OCI-LY7 (cell line): ENCODE results near the gene PTPRZ1. TPM values are rescaled to one million over a fixed set of nuclear protein-coding genes. Genes with fewer than 3 reads are reported as not detected.

Source experiments
- BruUV-seq: library from RNA; stranded (reverse); fragments of 400-500 nt; replicated peaks from 2 replicates; lab custom pipeline; 2021; lab: Mats Ljungman, UMichigan
- CTCF ChIA-PET: fragments of 300-600 bp; sonication (Branson Sonifier 250); formaldehyde crosslinking; loops from one replicate; lab custom pipeline; 2022; ENCODE audit warnings: antibody characterized with exemption; ENCODE audit not compliant: unreplicated experiment; lab: Charles Lee
- POLR2A ChIA-PET: fragments of 300-600 bp; sonication (Branson Sonifier 250); formaldehyde crosslinking; loops from one replicate; lab custom pipeline; 2022; ENCODE audit warnings: antibody characterized with exemption; lab: Charles Lee
- DNase-seq: peaks from one replicate; pipeline ENCODE4 v3.0.0-alpha.2; 2015; ENCODE audit warnings: low spot score
- H2AFZ ChIP-seq: fragments of 200-600 bp; sonication (generic), shearing (Covaris generic); 2 replicates; pipeline ENCODE4 v1.6.1; 2014; ENCODE audit warnings: mild to moderate bottlenecking, antibody characterized with exemption, low read length, moderate library complexity
- H3K27ac ChIP-seq: fragments of 200-600 bp; sonication (generic); 2 replicates; pipeline ENCODE4 v1.5.1; 2014; ENCODE audit warnings: mixed run types, low read depth, mild to moderate bottlenecking, moderate library complexity, low read length, inconsistent platforms; ENCODE audit not compliant: poor library complexity, severe bottlenecking
- H3K36me3 ChIP-seq: fragments of 200-600 bp; sonication (generic); 2 replicates; pipeline ENCODE4 v1.6.1; 2014; ENCODE audit warnings: mild to moderate bottlenecking, antibody characterized with exemption, low read length, moderate library complexity, mixed read lengths; ENCODE audit not compliant: insufficient read depth
- H3K4me1 ChIP-seq: fragments of 200-600 bp; sonication (generic); 2 replicates; pipeline ENCODE4 v1.5.1; 2014; ENCODE audit warnings: mild to moderate bottlenecking, low read length; ENCODE audit not compliant: insufficient read depth, poor library complexity, severe bottlenecking
- H3K4me2 ChIP-seq: fragments of 200-600 bp; sonication (generic); 2 replicates; pipeline ENCODE4 v1.6.1; 2014; ENCODE audit warnings: mild to moderate bottlenecking, low read length
- H3K4me3 ChIP-seq: fragments of 200-600 bp; sonication (generic); 2 replicates; pipeline ENCODE4 v1.5.1; 2014; ENCODE audit warnings: mild to moderate bottlenecking, low read depth, low read length; ENCODE audit not compliant: poor library complexity, severe bottlenecking
- H3K79me2 ChIP-seq: fragments of 200-600 bp; sonication (generic); 2 replicates; pipeline ENCODE4 v1.6.1; 2016; ENCODE audit warnings: low read depth, mild to moderate bottlenecking, low read length, moderate library complexity, mixed read lengths; ENCODE audit not compliant: insufficient read depth
- H3K9me2 ChIP-seq: fragments of 200-600 bp; sonication (generic); 2 replicates; pipeline ENCODE4 v1.6.1; 2016; ENCODE audit warnings: mild to moderate bottlenecking, low read length, mixed read lengths; ENCODE audit not compliant: insufficient read depth
- H3K9me3 ChIP-seq: fragments of 200-600 bp; sonication (generic); 2 replicates; pipeline ENCODE4 v1.6.1; 2014; ENCODE audit warnings: mild to moderate bottlenecking, mixed run types, low read length, mixed read lengths
- H4K20me1 ChIP-seq: fragments of 200-600 bp; sonication (generic); 2 replicates; pipeline ENCODE4 v1.6.1; 2014; ENCODE audit warnings: mild to moderate bottlenecking, antibody characterized with exemption, low read length, moderate library complexity, mixed read lengths; ENCODE audit not compliant: insufficient read depth
- EZH2phosphoT487 ChIP-seq: fragments of 200-600 bp; sonication (generic); IDR thresholded peaks from 2 replicates; pipeline ENCODE4 v1.6.1; 2018; ENCODE audit warnings: low read depth, borderline replicate concordance, mild to moderate bottlenecking, mixed run types, antibody characterized with exemption, low read length, moderate library complexity, mixed read lengths
- intact Hi-C: fragments of 100-400 bp; cut with micrococcal nuclease; formaldehyde crosslinking; loops from one replicate; pipeline ENCODE4 v1.10.0; 2022; ENCODE audit not compliant: unreplicated experiment
- total RNA-seq, 2 experiments: library from RNA; depleted of rRNA in 1 of 2; stranded (reverse); fragments of >200 nt in 1 of 2; shearing (Covaris generic) in 1 of 2; gene quantifications; 2 replicates each; pipeline ENCODE4 v1.2.3, GENCODE V29; 2014 to 2022
- TF ChIP-seq, protein P1 (sequence below): fragments of 200-600 bp; sonication (generic); conservative IDR thresholded peaks from 2 replicates; pipeline ENCODE4 v1.5.1; 2014; ENCODE audit warnings: mild to moderate bottlenecking, antibody characterized with exemption, low read length, moderate library complexity, mixed read lengths

The PTPRZ1 gene
- total RNA-seq, 2 experiments from 2014 or later, result not detected

DNA sequence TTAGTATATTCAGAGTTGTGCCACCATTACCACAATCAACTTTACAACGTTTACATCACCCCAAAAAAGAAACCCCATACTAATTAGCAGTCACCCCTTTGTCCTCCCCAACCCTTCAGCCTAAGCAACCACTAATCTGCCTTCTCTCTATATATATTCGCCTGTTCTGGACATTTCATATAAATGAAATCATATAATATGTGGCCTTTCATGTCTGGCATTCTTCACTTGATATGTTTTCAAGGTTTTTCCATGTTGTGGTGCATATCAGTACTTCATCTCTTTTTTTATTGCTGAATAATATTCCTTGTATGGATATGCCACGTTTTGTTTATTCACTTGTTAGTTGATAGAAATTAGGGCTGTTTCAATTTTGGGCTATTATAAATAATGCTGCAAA, 200.7 kb downstream of the PTPRZ1 start:
- H3K36me3 ChIP-seq, result no peaks in the 10 kb centered on the region
- no TSS peak for BruUV-seq
- no peak for DNase-seq
- no peak for TF ChIP-seq EZH2phosphoT487
- TF ChIP-seq, protein P1, sequence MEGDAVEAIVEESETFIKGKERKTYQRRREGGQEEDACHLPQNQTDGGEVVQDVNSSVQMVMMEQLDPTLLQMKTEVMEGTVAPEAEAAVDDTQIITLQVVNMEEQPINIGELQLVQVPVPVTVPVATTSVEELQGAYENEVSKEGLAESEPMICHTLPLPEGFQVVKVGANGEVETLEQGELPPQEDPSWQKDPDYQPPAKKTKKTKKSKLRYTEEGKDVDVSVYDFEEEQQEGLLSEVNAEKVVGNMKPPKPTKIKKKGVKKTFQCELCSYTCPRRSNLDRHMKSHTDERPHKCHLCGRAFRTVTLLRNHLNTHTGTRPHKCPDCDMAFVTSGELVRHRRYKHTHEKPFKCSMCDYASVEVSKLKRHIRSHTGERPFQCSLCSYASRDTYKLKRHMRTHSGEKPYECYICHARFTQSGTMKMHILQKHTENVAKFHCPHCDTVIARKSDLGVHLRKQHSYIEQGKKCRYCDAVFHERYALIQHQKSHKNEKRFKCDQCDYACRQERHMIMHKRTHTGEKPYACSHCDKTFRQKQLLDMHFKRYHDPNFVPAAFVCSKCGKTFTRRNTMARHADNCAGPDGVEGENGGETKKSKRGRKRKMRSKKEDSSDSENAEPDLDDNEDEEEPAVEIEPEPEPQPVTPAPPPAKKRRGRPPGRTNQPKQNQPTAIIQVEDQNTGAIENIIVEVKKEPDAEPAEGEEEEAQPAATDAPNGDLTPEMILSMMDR, result no peak
- H4K20me1 ChIP-seq, result no peaks in the 10 kb centered on the region; the same call in 1 of the 2 replicates
- no peak overlapping the region for H3K27ac ChIP-seq
- H3K4me1 ChIP-seq, result no peaks in the 10 kb centered on the region
- intact Hi-C loops, result no loop called here
- H3K79me2 ChIP-seq, result no peaks in the 10 kb centered on the region
- no peak overlapping the region for H2AFZ ChIP-seq
- ChIA-PET CTCF (no interaction called here), POLR2A (no interaction called here)
- H3K4me2 ChIP-seq, result no peak overlapping the region
- H3K4me3 ChIP-seq, result no peak overlapping the region
- H3K9me2 ChIP-seq, result no peaks in the 10 kb centered on the region
- no peaks in the 10 kb centered on the region for H3K9me3 ChIP-seq

DNA sequence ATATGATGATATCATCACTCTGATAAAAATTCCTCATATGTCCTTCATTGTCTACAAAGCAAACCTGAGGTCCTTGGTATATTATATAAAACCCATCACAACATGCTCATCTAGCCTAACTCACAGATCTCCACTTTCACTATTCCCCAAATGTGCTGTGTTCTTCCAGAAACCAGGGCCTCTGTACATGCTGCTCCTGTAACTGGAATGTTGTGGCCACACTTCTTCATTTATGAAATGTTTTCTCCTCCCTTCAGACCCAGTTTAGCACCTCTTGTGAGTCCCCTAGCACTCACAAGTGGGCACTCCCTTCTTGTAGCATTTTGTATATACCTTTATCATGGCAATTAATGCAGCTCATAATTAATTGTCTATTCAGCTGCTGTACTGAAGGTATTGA, 209.2 kb downstream of the PTPRZ1 start:
- ChIA-PET CTCF (no interaction called here), POLR2A (interaction anchor here (1.4 kb wide), 1 partner anchor 11 kb away, joined by 4 read pairs; no protein-coding TSS in a partner anchor)
- no TSS peak for BruUV-seq

DNA sequence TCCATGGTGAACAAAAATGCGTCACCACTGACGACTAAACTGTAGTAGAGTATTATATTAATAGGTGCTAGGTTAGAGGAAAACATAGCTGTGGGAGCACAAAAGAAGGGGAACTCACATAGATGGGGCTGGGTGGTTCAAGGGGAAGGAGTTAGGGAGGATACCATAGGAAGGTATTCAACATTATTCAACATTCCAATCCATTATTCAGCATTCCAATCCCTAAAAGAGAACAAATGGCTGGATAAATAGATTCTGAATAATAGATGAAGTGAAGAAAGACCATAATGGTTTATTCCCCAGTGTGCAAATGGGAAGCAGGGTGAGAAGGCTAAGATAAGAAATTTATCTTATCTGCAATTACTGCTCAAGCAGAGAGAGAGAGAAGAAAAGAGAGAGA, 209.7 kb downstream of the PTPRZ1 start:
- no peak overlapping the region for H3K4me3 ChIP-seq
- no peaks in the 10 kb centered on the region for H4K20me1 ChIP-seq
- H3K4me1 ChIP-seq, result no peaks in the 10 kb centered on the region
- no peak overlapping the region for H3K4me2 ChIP-seq
- H3K36me3 ChIP-seq, result no peaks in the 10 kb centered on the region
- DNase-seq, result no peak
- no peaks in the 10 kb centered on the region for H3K9me3 ChIP-seq
- BruUV-seq, result no TSS peak
- no peaks in the 10 kb centered on the region for H3K79me2 ChIP-seq
- no peak for TF ChIP-seq EZH2phosphoT487
- TF ChIP-seq, protein P1, result no peak
- ChIA-PET CTCF (no interaction called here), POLR2A (no interaction called here)
- no peak overlapping the region for H3K27ac ChIP-seq
- no peak overlapping the region for H2AFZ ChIP-seq
- intact Hi-C loops, result no loop called here
- no peaks in the 10 kb centered on the region for H3K9me2 ChIP-seq

More for the DNA sequence above, 209.2 kb downstream of the PTPRZ1 start:
- Histone ChIP-seq H3K36me3 (no peaks in the 10 kb centered on the region), H3K9me2 (no peaks in the 10 kb centered on the region), H3K9me3 (no peaks in the 10 kb centered on the region), H3K4me2 (no peak overlapping the region), H3K79me2 (no peaks in the 10 kb centered on the region), H3K4me3 (no peak overlapping the region), H3K4me1 (no peaks in the 10 kb centered on the region), H3K27ac (no peak overlapping the region), H2AFZ (no peak overlapping the region), H4K20me1 (no peaks in the 10 kb centered on the region)
- DNase-seq, result no peak
- TF ChIP-seq, protein P1, result no peak
- no peak for TF ChIP-seq EZH2phosphoT487
- intact Hi-C loops, result no loop called here
